MM.1S (cell line): Measurements from ENCODE around the gene HNRNPR.

ENCODE experiments used
- DNase-seq: peaks from one replicate; pipeline ENCODE4 v3.0.0-alpha.2; 2015
- H2AFZ ChIP-seq: fragments of 300-600 bp; sonication (generic); 2 replicates; pipeline ENCODE4 v1.6.0; 2016; ENCODE audit warnings: antibody characterized with exemption, low read length
- H3F3A ChIP-seq: fragments of 300-600 bp; sonication (generic); 2 replicates; pipeline ENCODE4 v1.6.1; 2016; ENCODE audit warnings: mild to moderate bottlenecking, antibody characterized with exemption, low read length, moderate library complexity, mixed read lengths; ENCODE audit not compliant: insufficient read depth
- H3K27ac ChIP-seq: fragments of 300-600 bp; sonication (generic); 2 replicates; pipeline ENCODE4 v1.5.1; 2016; ENCODE audit warnings: mild to moderate bottlenecking, low read length
- H3K27me3 ChIP-seq: fragments of 300-600 bp; sonication (generic); replicated peaks from 2 replicates; pipeline ENCODE4 v1.6.0; 2016; ENCODE audit warnings: low read length; ENCODE audit not compliant: insufficient read depth
- H3K36me3 ChIP-seq: fragments of 300-600 bp; sonication (generic); replicated peaks from 2 replicates; pipeline ENCODE4 v1.6.1; 2016; ENCODE audit warnings: mild to moderate bottlenecking, low read length, mixed read lengths; ENCODE audit not compliant: insufficient read depth
- H3K4me1 ChIP-seq: fragments of 300-600 bp; sonication (generic); 2 replicates; pipeline ENCODE4 v1.6.1; 2016; ENCODE audit warnings: low read length, mixed read lengths
- H3K4me2 ChIP-seq: fragments of 300-600 bp; sonication (generic); 2 replicates; pipeline ENCODE4 v1.6.0; 2016; ENCODE audit warnings: low read depth, low read length
- H3K4me3 ChIP-seq: fragments of 300-600 bp; sonication (generic); 2 replicates; pipeline ENCODE4 v1.5.1; 2016; ENCODE audit warnings: low read length, mixed read lengths
- H3K79me2 ChIP-seq: fragments of 300-600 bp; sonication (generic); 2 replicates; pipeline ENCODE4 v1.6.1; 2016; ENCODE audit warnings: mixed run types, low read length, mixed read lengths
- H3K9ac ChIP-seq: fragments of 300-600 bp; sonication (generic); 2 replicates; pipeline ENCODE4 v1.6.1; 2016; ENCODE audit warnings: low read length, mixed read lengths
- H3K9me2 ChIP-seq: fragments of 300-600 bp; sonication (generic); replicated peaks from 2 replicates; pipeline ENCODE4 v1.6.1; 2016; ENCODE audit warnings: mild to moderate bottlenecking, low read length, mixed read lengths; ENCODE audit not compliant: insufficient read depth
- H3K9me3 ChIP-seq: fragments of 300-600 bp; sonication (generic); replicated peaks from 2 replicates; pipeline ENCODE4 v1.6.1; 2016; ENCODE audit warnings: mild to moderate bottlenecking, low read length, mixed read lengths; ENCODE audit not compliant: insufficient read depth
- H4K20me1 ChIP-seq: fragments of 300-600 bp; sonication (generic); 2 replicates; pipeline ENCODE4 v1.6.1; 2016; ENCODE audit warnings: mild to moderate bottlenecking, low read length, moderate library complexity, mixed read lengths; ENCODE audit not compliant: insufficient read depth
- CTCF ChIP-seq: fragments of 300-600 bp; sonication (generic); IDR thresholded peaks from 2 replicates; pipeline ENCODE4 v1.5.1; 2016; ENCODE audit warnings: antibody characterized with exemption, low read length, mixed read lengths
- EZH2 ChIP-seq: fragments of 300-600 bp; sonication (generic); optimal IDR thresholded peaks from 2 replicates; pipeline ENCODE3; 2017; ENCODE audit warnings: low read depth, mild to moderate bottlenecking, antibody characterized with exemption, low read length, mixed read lengths
- EZH2phosphoT487 ChIP-seq: fragments of 300-600 bp; sonication (generic); IDR thresholded peaks from 2 replicates; pipeline ENCODE4 v1.6.1; 2018; ENCODE audit warnings: antibody characterized with exemption, low read length

HNRNPR gene

DNA sequence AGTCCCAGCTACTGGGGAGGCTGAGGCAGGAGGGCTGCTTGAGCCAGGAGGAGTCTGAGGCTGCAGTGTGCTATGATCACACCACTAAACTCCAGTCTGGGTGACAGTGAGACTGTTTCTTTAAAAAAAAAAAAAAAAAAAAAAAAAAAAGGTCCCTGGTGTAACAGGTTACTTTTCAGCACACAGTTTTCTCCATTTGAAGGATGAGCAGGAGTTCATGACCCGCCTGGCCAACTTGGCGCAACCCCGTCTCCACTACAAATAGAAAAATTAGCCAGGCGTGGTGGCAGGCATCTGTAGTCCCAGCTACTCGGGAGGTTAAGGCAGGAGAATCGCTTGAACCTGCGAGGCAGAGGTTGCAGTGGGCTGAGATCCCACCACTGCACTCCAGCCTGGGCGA lies 12.4 kb downstream of the HNRNPR start:
- Histone ChIP-seq H3K27me3 (no peaks in the 10 kb centered on the region), H3K4me1 (no peaks in the 10 kb centered on the region), H2AFZ (no peak overlapping the region), H3K79me2 (peaks cover 89% of the 10 kb centered on the region), H3K9me3 (no peaks in the 10 kb centered on the region), H3K36me3 (peaks cover 19% of the 10 kb centered on the region), H3K9ac (no peak overlapping the region), H4K20me1 (no peaks in the 10 kb centered on the region), H3K27ac (no peak overlapping the region), H3K4me3 (no peak overlapping the region), H3K9me2 (no peaks in the 10 kb centered on the region), H3F3A (no peaks in the 10 kb centered on the region), H3K4me2 (no peak overlapping the region)
- TF ChIP-seq EZH2 (no peak), CTCF (no peak), EZH2phosphoT487 (no peak)
- no peak for DNase-seq

DNA sequence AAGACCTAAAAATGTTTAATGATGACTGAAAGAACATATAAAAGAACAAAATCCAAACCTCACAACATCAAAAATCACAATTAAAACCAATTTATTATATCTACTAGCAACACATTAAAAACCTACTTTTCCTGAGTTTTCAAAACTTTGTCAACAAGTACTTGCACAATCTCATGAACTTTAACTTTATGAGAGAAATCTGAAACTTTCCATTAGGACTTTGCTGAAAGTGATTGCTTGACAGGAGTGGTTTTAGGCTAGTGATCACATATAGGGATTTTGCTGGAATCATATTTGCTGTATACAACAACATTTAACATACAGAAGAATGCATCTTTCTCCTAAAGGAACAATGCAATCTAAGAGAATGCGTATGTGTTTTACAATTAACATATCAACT lies 13.2 kb downstream of the HNRNPR start:
- Histone ChIP-seq H2AFZ (no peak overlapping the region), H3K36me3 (peaks cover 18% of the 10 kb centered on the region), H3K4me1 (no peaks in the 10 kb centered on the region), H3K27ac (no peak overlapping the region), H3K4me2 (no peak overlapping the region), H3K9me2 (no peaks in the 10 kb centered on the region), H4K20me1 (peaks cover 2% of the 10 kb centered on the region; the same call in 1 of the 2 replicates), H3K9ac (no peak overlapping the region), H3K79me2 (peaks cover 92% of the 10 kb centered on the region), H3K27me3 (no peaks in the 10 kb centered on the region), H3F3A (no peaks in the 10 kb centered on the region), H3K4me3 (no peak overlapping the region), H3K9me3 (no peaks in the 10 kb centered on the region)
- TF ChIP-seq CTCF (no peak), EZH2 (no peak)
- no peak for DNase-seq

DNA sequence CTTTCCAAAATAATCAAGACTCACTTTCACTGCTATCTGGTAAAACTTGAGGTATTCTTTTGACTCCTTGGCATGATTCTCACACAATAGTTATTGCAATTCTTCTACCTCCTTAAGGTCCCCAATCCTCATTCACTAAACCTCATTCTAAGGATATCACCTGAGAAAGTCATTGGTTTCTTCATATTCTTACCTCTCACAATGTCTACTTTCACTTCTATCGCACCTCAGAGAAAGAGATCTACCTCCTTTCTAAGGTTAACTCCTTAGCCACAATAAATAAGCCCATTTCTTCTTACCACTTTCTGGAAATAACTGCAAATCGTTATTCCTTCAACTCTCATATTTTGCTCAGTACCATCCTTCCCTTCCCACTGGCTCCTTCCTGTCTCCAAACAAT lies 18.7 kb downstream of the HNRNPR start:
- no peaks in the 10 kb centered on the region for H3K4me1 ChIP-seq
- H3K9ac ChIP-seq = no peak overlapping the region
- peaks cover 74% of the 10 kb centered on the region for H3K79me2 ChIP-seq
- H3K4me2 ChIP-seq = no peak overlapping the region
- TF ChIP-seq EZH2phosphoT487 = no peak
- TF ChIP-seq CTCF = no peak
- TF ChIP-seq EZH2 = no peak
- no peak overlapping the region for H3K4me3 ChIP-seq
- no peak overlapping the region for H3K27ac ChIP-seq
- no peak for DNase-seq
- peaks cover under 1% of the 10 kb centered on the region; the same call in 1 of the 2 replicates for H3F3A ChIP-seq
- H2AFZ ChIP-seq = no peak overlapping the region
- no peaks in the 10 kb centered on the region for H3K9me3 ChIP-seq
- peaks cover 11% of the 10 kb centered on the region; the same call in 1 of the 2 replicates for H3K36me3 ChIP-seq
- no peaks in the 10 kb centered on the region for H3K9me2 ChIP-seq
- H4K20me1 ChIP-seq = peaks cover 5% of the 10 kb centered on the region; the same call in 1 of the 2 replicates
- no peaks in the 10 kb centered on the region for H3K27me3 ChIP-seq
